ENCODE results near the gene PIGW. TPM values are rescaled to one million over a fixed set of nuclear protein-coding genes. Genes with fewer than 3 reads are reported as not detected.

The PIGW gene
- total and polyA plus RNA-seq, 9 of the 15 experiments (the other 6 are each of a cell fraction or from before 2014, with no cell fraction given), result 9.5 to 33.9 (median 21.2) TPM

- peak; percentile 78; the same call in 1 of the 2 replicates for TF ChIP-seq CTBP1 (IDR thresholded peaks at IDR 0.05; ENCODE audit: borderline replicate concordance)
- TF ChIP-seq CXXC5 (CRISPR knock-in tag; IDR thresholded peaks at IDR 0.05), result peak; percentile 5
- no peak for TF ChIP-seq ZNF740 (CRISPR knock-in tag; IDR thresholded peaks at IDR 0.05)
- 0 out of 4 replicates have a peak, but pooled peaks of 1 of the 2 experiments have one; percentile 36 for TF ChIP-seq ZNF740 (tag; IDR thresholded peaks at IDR 0.05)
- TF ChIP-seq POLR2B (IDR thresholded peaks at IDR 0.05; ENCODE audit: low read depth, partially characterized antibody), result peak; percentile 54
- TF ChIP-seq, protein P1, sequence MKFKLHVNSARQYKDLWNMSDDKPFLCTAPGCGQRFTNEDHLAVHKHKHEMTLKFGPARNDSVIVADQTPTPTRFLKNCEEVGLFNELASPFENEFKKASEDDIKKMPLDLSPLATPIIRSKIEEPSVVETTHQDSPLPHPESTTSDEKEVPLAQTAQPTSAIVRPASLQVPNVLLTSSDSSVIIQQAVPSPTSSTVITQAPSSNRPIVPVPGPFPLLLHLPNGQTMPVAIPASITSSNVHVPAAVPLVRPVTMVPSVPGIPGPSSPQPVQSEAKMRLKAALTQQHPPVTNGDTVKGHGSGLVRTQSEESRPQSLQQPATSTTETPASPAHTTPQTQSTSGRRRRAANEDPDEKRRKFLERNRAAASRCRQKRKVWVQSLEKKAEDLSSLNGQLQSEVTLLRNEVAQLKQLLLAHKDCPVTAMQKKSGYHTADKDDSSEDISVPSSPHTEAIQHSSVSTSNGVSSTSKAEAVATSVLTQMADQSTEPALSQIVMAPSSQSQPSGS (CRISPR knock-in tag; IDR thresholded peaks at IDR 0.05), result no peak
- TF ChIP-seq MNT (conservative IDR thresholded peaks at IDR 0.05), result no peak
- TF ChIP-seq NEUROD1 (IDR thresholded peaks at IDR 0.05; ENCODE audit: borderline replicate concordance, low read depth, low read length, partially characterized antibody), result peak; percentile 7
- TF ChIP-seq KLF6 (CRISPR knock-in tag; IDR thresholded peaks at IDR 0.05; ENCODE audit: borderline replicate concordance), result 0 out of 2 replicates have a peak, but pooled peaks have one; percentile 31
- 0 out of 2 replicates have a peak, but pooled peaks have one; percentile 60 for TF ChIP-seq MTA1 (IDR thresholded peaks at IDR 0.05; ENCODE audit: borderline replicate concordance)
- TF ChIP-seq ESRRA (IDR thresholded peaks at IDR 0.05; ENCODE audit: borderline replicate concordance, low read depth), result peak; percentile 46; the same call in 1 of the 2 replicates
- TF ChIP-seq, protein P2, sequence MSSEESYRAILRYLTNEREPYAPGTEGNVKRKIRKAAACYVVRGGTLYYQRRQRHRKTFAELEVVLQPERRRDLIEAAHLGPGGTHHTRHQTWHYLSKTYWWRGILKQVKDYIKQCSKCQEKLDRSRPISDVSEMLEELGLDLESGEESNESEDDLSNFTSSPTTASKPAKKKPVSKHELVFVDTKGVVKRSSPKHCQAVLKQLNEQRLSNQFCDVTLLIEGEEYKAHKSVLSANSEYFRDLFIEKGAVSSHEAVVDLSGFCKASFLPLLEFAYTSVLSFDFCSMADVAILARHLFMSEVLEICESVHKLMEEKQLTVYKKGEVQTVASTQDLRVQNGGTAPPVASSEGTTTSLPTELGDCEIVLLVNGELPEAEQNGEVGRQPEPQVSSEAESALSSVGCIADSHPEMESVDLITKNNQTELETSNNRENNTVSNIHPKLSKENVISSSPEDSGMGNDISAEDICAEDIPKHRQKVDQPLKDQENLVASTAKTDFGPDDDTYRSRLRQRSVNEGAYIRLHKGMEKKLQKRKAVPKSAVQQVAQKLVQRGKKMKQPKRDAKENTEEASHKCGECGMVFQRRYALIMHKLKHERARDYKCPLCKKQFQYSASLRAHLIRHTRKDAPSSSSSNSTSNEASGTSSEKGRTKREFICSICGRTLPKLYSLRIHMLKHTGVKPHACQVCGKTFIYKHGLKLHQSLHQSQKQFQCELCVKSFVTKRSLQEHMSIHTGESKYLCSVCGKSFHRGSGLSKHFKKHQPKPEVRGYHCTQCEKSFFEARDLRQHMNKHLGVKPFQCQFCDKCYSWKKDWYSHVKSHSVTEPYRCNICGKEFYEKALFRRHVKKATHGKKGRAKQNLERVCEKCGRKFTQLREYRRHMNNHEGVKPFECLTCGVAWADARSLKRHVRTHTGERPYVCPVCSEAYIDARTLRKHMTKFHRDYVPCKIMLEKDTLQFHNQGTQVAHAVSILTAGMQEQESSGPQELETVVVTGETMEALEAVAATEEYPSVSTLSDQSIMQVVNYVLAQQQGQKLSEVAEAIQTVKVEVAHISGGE (CRISPR knock-in tag; IDR thresholded peaks at IDR 0.05), result peak in 1 of 3 experiments; percentile 5; a peak in 1 of 6 replicates
- TF ChIP-seq, protein P3, sequence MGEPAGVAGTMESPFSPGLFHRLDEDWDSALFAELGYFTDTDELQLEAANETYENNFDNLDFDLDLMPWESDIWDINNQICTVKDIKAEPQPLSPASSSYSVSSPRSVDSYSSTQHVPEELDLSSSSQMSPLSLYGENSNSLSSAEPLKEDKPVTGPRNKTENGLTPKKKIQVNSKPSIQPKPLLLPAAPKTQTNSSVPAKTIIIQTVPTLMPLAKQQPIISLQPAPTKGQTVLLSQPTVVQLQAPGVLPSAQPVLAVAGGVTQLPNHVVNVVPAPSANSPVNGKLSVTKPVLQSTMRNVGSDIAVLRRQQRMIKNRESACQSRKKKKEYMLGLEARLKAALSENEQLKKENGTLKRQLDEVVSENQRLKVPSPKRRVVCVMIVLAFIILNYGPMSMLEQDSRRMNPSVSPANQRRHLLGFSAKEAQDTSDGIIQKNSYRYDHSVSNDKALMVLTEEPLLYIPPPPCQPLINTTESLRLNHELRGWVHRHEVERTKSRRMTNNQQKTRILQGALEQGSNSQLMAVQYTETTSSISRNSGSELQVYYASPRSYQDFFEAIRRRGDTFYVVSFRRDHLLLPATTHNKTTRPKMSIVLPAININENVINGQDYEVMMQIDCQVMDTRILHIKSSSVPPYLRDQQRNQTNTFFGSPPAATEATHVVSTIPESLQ (CRISPR knock-in tag; IDR thresholded peaks at IDR 0.05), result 0 out of 2 replicates have a peak, but pooled peaks have one; percentile 43
- TF ChIP-seq ZNF384 (IDR thresholded peaks at IDR 0.05; ENCODE audit: low read depth, low read length), result no peak
- peak; percentile 18; the same call in 1 of the 2 replicates for TF ChIP-seq NFRKB (IDR thresholded peaks at IDR 0.05; ENCODE audit: low read depth)
- TF ChIP-seq NBN (IDR thresholded peaks at IDR 0.05; ENCODE audit: low read depth), result 0 out of 2 replicates have a peak, but pooled peaks have one; percentile 5
Measured at GRCh38 chr17:36533935-36534839, 600 bp upstream of the PIGW start (continued).
